HT1080 (cell line): ENCODE data around the gene FLACC1. TPM values are rescaled to one million over a fixed set of nuclear protein-coding genes. Genes with fewer than 3 reads are reported as not detected.
"Not testable (repeated sequence)": the region's sequence is repeated elsewhere in the genome, so short reads cannot be mapped to it uniquely, and the experiment has no call there.

ENCODE experiments used
- DNase-seq: peaks from one replicate; pipeline ENCODE4 v3.0.0-alpha.2; 2015; ENCODE audit warnings: low read depth
- total RNA-seq: library from RNA; depleted of rRNA; stranded (reverse); fragments of >200 nt; shearing (Covaris generic); gene quantifications from 2 replicates; pipeline ENCODE4 v1.2.3, GENCODE V29; 2014; rRNA removed

FLACC1 gene
- total RNA-seq, 1 experiment from 2014 or later: 1.9 TPM

GRCh38 chr2:201257381-201257955, 99.7 kb downstream of the FLACC1 start:
- DNase-seq: no peak

- no peak for DNase-seq
Observed at GRCh38 chr2:201256082-201256481, 101.1 kb downstream of the FLACC1 start.

- DNase-seq: no peak
Observed at GRCh38 chr2:201255408-201256033, 101.6 kb downstream of the FLACC1 start.

GRCh38 chr2:201254081-201254730, 102.9 kb downstream of the FLACC1 start:
- no peak for DNase-seq

- no peak for DNase-seq
Observed at GRCh38 chr2:201250741-201251140, 106.4 kb downstream of the FLACC1 start.

GRCh38 chr2:201249889-201250288, 107.3 kb downstream of the FLACC1 start:
- DNase-seq: no peak

- no peak for DNase-seq
Observed at GRCh38 chr2:201248288-201248844, 108.8 kb downstream of the FLACC1 start.

- no peak for DNase-seq
Observed at GRCh38 chr2:201246280-201246679, 110.9 kb downstream of the FLACC1 start.

- no peak for DNase-seq
Observed at GRCh38 chr2:201244829-201245228, 112.3 kb downstream of the FLACC1 start.

GRCh38 chr2:201242571-201243277, 114.4 kb downstream of the FLACC1 start:
- no peak for DNase-seq

GRCh38 chr2:201239167-201239935, 117.8 kb downstream of the FLACC1 start:
- not testable (repeated sequence) for DNase-seq

Other genes with a start within 250 kb of the FLACC1 start
- 7.4 and 10.5 TPM in 2 replicates for gene CFLAR, start 241.2 kb downstream of the FLACC1 start, total RNA-seq
- 1.5 and 2.0 TPM in 2 replicates for gene CASP10, start 174.2 kb downstream of the FLACC1 start, total RNA-seq
- gene CASP8, start 96.8 kb downstream of the FLACC1 start, total RNA-seq: 25.6 and 26.1 TPM in 2 replicates
- 11.7 and 14.4 TPM in 2 replicates for gene TRAK2, start 94.1 kb upstream of the FLACC1 start, total RNA-seq
- 37.2 and 41.4 TPM in 2 replicates for gene STRADB, start 94.4 kb upstream of the FLACC1 start, total RNA-seq